Activated CD4-positive, alpha-beta T cell treated with anti-CD3 and anti-CD28 coated beads, Interleukin-2, Interleukin-6, amounts not matched to agents 100 ng/mL and 50 ng/mL, durations not matched to agents 16 hours and 8 hours (primary cell): ENCODE results near the gene KLK8.

ENCODE experiments used
- DNase-seq: peaks from one replicate; pipeline ENCODE4 v3.0.0-alpha.2; 2020

Gene KLK8

GRCh38 chr19:51001515-51001914 is at the start of gene KLK8:
KLK8 (minus strand) TSS chr19:51001604; CDS start chr19:51001167, 437 bp downstream.
- no peak for DNase-seq

DNA sequence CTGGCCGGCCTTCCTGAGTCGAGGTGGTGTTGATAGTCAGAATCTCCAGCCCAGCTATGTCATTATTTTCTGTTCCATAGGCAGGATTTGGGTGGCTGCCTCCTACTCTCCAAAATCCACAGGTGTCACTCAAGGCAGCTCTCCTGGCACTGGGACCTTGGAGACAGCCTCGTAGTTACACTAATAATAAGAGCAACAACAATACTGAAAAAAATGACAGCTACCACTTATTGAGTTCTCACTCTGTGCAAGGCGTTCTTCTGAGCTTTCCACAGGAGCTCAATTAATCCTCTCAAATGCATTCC is 45.6 kb upstream of the KLK8 start:
- no peak for DNase-seq

GRCh38 chr19:51044327-51044726 is 42.9 kb upstream of the KLK8 start:
- no peak for DNase-seq

GRCh38 chr19:51043497-51043896 is 42.1 kb upstream of the KLK8 start:
- DNase-seq = no peak

GRCh38 chr19:51040151-51040550 is 38.7 kb upstream of the KLK8 start:
- no peak for DNase-seq

DNA sequence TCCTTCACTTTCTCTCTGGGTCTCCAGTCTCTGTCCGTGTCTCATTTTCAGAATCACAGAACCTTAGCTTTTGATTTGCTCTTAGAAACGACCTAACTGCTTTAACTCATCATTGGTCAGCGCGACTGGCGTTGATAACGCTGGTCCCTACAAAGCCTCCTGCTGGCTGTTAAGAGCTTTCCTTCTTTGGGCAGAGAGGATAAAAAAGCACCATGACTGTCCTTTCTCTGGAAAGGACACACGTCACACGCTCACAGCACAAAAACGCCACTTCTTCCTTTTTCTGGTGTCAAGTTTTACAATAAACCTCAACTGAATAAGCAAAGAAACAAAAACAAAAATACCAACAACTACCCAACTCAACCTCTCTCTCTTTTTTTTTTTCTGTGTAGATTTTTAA is 35.1 kb upstream of the KLK8 start:
- DNase-seq = no peak

DNA sequence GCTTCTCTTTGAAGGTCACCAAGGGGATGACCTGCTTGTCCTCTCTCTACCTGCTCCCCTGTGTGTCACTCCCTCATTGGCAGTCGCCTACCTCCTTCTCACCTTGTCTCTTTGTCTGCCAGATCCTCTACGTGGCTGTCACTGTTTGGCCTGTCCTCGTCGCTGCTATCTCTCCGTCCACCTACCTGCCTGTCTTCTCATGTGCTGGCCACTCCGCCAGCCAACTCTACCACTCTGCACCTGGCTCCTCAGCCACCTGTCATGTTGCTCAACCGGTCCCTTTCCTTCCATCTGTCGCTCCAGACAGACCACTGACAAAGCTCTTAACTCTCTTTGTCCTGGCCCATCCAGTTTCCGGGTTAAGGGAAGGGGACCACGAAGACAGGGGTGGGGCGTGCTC is 33.3 kb upstream of the KLK8 start, which contains the start of gene KLK12:
Gene KLK12, minus strand, starts transcription at position 299 of the 400 bp plus-strand sequence. CDS start 381 bp downstream, outside the sequence.
- no peak for DNase-seq

DNA sequence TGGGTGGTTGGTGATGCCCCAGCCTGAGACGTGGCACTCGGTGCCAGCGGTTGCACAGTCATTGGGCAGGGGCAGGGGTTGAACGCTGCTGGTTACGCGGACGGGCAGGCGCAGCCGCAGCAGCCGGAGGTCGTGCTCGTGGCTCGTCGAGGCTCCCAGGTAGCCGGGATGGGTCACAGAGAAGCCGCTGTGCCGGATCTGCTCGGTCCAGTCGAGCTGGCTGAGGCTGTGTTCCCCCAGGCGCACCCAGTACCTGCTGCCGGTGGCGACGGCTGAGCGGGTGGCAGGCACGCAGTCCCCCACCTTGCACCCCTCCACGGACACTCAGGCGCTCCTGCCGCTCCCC is 30.4 kb upstream of the KLK8 start:
- no peak for DNase-seq

DNA sequence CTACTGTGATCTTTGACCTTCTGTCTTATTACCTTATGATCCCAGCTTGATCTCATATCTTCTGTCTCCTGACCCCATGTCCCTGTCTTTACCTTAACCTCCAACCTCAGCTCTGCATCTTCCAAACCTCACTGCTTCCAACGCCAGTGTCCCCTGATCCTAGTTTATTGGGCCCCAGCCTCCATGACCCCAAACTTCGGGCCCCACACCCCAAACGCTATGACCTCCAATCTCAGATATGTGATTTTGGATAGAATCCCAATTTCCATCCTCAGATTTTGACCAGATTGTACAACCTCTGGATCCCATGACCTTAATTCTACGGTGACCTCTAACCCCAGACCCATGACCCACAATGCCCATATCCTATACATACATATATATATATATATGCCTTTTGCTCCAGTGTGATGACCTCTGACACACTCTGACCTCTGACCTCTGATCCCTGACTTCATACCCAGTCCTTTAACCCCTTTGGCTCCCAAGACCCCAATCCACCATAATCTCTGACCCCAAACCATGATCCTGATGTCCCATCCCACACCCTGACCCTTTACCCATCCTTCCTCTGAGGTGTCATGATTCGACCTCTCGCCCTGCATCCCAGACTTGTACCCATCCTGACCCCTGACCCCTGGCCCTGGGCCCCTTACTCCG is 29.9 kb upstream of the KLK8 start:
- DNase-seq = no peak

GRCh38 chr19:51030631-51031030 is 29.2 kb upstream of the KLK8 start:
- no peak for DNase-seq

GRCh38 chr19:51029718-51030117 is 28.3 kb upstream of the KLK8 start:
- DNase-seq = no peak

- no peak for DNase-seq
Measured at GRCh38 chr19:51027873-51028272, 26.5 kb upstream of the KLK8 start.

GRCh38 chr19:51027126-51027806 is 25.9 kb upstream of the KLK8 start:
- DNase-seq = no peak

- DNase-seq = no peak
Measured at GRCh38 chr19:51026554-51026831, 25.1 kb upstream of the KLK8 start, which contains the start of gene KLK11. KLK11 (minus strand) TSS chr19:51026616; CDS start chr19:51025631, 985 bp downstream.

DNA sequence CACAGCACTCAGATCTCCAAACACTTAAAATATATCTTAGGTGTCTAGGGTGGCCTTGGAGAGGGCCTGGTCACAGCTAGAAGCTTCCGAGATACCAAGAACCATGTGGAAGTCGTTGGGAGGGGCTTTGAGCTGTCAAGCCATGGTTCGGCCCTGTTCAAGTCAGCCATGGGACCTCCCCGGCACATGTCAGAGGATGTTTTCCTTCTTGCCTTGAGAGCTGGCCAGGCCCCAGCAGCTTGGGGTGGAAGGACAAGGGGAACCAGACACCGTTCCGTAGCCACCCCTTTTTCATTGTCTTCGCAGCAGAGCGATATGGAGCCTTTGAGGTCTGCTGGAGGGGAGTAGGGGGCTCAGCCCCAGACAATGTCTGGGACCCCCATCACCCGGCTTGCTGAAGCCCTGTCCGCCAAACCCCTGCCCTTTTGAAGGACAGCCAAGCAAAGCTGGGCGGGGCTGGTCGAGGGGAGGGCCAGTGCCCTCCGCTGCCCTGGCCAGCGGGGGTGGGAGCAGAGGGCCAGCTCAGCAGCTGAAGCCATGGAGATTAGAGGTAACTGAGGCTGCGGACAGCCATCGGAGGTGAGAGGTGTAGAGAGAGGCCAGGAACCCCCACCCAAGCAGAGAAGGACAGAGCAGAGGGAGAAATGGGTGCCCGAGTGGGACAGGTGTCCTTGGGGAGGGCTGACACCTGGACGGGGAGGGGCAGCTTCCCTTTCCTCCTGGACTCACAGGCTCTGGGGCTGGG is 24.6 kb upstream of the KLK8 start:
- DNase-seq = no peak

DNA sequence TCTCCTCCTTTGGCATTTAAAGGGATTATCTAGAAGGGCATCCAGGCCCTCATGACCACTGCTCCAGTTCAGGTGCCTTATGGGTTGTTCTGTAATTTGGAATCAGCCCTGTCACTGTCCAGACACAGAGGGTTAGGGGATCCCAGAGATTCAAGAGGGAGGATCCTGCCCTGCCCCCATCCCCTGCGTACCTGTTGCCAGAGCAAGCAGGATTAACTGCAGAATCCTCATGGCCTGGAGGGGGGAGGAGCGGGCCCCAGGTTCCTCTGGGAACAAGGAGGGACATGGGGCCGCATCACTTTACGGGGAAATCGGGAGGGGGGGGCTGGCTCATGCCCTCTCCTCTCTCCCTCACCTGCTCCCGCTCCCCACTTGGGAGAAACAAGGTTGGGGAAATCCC is 24.0 kb upstream of the KLK8 start:
- DNase-seq = no peak

DNA sequence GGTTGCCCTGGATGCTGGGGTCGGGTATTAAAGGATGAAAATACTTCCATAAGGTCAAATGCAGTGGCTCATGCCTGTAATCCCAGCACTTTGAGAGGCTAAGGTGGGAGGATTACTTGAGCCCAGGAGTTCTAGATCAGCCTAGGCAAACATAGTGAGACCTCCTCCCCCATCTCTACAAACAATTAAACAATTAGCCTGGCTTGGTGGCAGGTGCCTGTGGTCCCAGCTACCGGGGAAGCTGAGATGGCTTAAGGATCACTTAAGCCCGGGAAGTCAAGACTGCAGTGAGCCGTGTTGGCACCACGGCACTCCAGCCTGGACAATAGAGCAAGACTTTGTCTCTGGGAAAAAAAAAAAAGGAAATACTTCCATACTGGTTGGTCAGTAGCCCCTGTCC is 23.5 kb upstream of the KLK8 start:
- no peak for DNase-seq

GRCh38 chr19:51023946-51024345 is 22.5 kb upstream of the KLK8 start:
- DNase-seq = no peak

GRCh38 chr19:51022526-51022925 is 21.1 kb upstream of the KLK8 start:
- DNase-seq = no peak

- peak; percentile 23 for DNase-seq
Measured at GRCh38 chr19:51020988-51021651, 19.7 kb upstream of the KLK8 start.

GRCh38 chr19:51019544-51019925 is 18.1 kb upstream of the KLK8 start, which contains the start of gene KLK10:
KLK10 (minus strand) TSS chr19:51019709; CDS start chr19:51019130, 579 bp downstream.
- DNase-seq = no peak

DNA sequence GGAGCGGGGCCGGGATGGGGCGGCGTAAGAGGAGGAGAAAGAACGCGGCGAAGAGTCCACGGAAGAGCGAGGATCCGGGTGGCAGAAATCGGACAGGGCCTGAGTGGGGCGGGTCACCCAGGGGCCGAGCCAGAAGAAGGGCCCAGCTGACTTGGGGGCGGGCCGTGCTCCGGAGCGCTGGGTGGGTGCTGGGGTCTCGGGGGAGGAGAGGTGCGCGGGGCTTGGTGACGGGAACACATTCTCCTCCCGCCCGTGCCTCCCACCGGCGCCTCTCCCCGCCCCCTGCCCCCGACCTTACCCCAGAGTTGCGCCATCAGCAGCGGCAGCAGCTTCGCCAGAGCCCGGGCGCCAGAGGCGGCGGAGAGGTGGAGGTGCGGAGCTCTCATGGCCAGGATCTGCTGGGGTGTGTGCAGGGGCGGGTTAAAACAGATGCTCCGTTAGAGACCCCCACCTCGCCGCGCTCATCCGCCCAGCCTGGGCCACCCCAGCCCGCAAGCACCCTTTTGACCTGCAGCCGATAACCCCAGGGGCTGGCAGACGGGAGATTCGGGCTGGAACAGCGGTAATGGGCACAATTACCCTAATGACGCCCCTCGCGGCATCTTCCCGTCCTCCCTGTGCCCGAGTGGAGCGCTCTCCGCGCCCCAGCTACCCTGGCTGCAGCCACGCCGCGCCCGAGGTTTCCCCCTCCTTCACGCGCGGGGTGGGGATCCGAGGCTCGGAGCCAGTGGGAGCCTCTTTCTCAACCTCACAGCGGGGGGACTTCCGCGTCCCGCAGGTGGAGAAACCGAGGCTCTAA is 17.5 kb upstream of the KLK8 start:
- no peak for DNase-seq
